Activated T-cell treated with anti-CD3 and anti-CD28 coated beads, Interleukin-2, amount 50 U/mL, for 48 hours (primary cell): ENCODE measurements around the gene ARAP2.

Source experiments
- DNase-seq, 2 experiments: peaks; one replicate each; pipeline ENCODE4 v3.0.0-alpha.2; 2020

Gene ARAP2

DNA sequence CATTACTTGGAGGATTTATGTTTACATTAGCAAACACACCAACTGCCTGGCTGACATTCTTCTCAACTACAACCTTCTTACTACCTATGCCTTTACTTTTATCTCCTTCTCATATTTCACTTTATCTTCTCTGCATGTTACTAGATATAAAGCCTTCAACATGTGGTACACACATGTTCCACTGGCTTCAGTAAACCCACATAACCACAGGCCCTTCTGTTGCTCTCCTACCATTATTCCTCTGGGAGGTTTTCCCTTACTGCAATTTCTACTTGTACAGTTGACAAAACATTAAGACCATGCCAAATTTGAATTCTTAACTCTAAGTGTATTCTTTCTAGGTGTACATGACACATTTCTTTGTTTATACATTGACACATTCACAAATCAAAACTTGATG, 133.1 kb downstream of the ARAP2 start:
- no peak for DNase-seq

DNA sequence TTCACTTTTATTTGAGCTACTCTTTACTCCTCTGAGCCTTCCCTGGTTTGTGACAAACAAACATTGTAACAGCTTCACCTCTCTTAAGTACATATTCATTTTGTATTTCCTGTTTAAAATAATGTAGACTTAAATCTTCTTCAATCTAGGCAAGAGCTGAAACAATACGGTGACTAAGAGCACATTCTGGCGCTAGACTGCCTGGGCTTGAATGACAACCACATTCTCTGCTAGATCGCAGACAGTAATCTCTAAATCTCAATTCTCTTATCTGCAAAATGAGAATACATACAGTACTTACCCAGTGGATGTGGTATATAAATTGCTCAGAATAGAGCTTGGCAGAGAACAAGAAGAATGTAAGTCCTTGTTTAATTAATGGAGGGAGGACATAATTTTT, 144.8 kb downstream of the ARAP2 start:
- no peak for DNase-seq

DNA sequence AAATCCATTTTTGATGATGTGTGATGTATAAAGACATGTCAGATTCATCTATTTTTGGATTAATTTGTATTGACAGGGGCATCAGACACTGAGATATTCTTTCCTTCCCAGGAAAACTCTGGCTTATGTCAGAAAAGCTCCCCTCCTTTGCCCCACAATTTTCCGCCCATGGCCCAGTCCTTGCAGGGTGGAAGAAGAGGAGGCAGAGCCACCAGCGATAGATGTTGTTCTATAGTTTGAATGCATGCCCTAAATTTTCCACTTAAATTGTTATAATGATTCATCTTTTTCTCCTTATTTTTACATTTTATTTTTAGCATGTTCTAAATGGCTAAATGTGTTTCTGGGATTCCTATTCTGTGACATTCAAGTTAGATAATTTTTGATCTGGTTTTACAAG, 149.3 kb downstream of the ARAP2 start:
- no peak for DNase-seq

DNA sequence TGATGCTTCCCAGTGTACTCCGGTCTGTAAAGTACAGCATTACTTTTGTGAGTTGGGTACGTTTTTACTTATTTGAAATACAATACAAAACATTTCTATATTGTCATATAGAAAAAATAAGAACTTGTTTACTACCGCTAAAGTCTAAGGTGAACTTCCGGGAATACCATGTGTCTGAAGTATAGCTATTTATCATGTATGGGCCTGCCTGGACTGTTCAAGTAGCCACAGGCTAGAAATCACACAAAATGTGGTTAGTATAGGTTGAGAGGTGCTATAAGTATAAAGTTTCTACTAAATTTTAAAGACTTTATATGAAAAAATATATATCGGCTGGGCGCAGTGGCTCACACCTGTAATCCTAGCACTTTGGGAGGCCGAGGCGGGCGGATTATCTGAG, 152.3 kb downstream of the ARAP2 start:
- DNase-seq: no peak

GRCh38 chr4:36088542-36088941, 155.8 kb downstream of the ARAP2 start:
- DNase-seq: no peak

DNA sequence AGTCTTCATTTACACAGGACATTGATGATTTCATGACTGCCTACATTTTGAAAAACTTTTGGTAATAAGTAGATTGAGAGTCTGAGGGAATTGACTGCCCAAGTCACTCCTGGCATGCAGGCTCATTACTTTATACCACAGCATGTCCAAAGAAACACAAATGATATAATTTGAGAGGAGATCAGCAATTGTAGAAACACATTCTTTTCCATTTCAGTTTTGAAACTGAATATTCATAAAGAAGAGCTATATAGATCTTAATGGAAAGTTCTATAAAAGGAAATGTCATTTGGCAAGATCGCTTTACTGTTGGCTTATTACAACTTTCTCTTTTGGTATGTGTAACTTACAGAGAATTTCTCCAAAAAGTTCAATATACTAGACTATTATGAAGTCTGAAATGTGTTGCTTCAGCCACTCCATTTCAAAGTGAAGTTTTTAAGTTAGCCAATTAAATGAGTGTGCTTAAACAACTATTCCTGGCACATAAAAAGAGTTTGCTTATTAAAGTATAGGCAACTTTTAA, 158.0 kb downstream of the ARAP2 start:
- no peak for DNase-seq

DNA sequence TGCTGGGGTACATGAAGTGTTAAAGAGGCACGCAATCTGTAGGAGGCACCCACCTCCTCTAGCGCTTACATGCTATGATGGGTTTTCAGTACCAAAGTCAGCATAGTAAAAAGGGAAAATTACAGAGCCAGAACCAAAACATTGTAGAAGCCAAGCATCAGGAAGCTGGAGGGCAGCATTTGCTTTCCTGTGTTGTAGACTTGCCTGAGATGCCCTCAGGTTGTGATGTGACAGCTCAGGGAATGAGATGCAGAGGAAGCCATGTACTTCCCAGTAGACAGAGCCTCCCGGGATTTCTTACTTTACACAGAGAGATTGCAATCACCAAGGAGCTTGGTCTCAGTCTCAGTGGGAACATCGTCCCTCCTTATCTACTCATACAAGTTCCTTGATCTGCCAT, 161.5 kb downstream of the ARAP2 start:
- DNase-seq: no peak

DNA sequence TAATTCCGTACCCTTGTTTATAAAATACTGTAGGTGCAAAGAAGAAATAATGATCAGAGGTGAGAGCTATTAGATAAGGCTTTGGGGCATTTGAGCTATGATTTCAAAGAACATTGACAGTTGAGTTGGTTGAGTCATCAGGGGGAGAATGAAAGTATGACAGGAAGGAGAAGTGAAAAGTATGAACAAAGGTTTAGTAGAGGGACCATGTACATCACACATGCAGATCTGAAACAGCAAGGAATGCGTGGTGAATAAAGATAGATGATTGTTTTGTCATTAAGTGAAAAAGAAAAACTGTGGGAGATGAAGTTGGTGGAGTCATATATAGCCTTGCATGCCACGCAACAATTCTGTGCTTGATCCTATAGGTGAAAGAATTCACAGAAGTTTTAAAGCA, 163.1 kb downstream of the ARAP2 start:
- DNase-seq: no peak

GRCh38 chr4:36079666-36080065, 164.6 kb downstream of the ARAP2 start:
- no peak for DNase-seq

DNA sequence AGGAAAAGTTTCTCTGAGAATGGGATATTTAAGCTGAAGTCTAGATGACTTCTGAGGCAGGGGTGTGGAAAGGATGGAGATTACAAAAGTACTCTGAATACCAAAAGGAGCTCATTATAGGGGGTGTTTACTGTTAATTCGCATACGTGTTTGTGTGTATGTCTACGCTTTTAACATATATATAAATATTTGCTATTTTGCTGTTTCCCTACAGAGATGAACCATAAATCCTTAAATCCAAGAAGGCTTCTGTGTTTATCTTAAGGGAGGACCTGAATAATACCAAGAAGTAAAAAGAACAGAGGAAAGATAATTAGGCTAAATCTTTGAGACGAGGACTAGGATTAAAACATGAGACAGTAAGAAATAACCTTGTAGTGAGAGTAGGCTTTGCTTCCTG, 166.0 kb downstream of the ARAP2 start:
- no peak for DNase-seq

GRCh38 chr4:36072529-36072928, 171.8 kb downstream of the ARAP2 start:
- no peak for DNase-seq

DNA sequence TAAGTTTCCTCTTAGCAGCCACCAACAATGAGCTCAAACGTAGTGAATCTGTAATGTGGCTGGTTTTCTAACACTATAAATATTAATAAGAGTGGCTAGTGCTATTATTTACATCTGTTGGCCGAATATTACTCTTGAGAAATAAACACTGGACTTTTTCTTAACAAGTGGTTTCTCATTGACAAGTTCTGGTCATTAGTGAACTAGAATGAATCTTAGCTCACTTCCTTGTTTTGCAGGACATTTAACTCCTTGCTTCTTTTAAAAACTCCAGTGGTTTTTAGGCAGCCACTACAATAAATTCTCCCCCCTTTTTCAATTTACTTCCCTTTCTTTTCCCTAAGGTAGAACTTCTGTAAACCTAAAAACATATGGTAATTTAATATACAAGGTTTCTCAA, 177.2 kb downstream of the ARAP2 start:
- DNase-seq: no peak

DNA sequence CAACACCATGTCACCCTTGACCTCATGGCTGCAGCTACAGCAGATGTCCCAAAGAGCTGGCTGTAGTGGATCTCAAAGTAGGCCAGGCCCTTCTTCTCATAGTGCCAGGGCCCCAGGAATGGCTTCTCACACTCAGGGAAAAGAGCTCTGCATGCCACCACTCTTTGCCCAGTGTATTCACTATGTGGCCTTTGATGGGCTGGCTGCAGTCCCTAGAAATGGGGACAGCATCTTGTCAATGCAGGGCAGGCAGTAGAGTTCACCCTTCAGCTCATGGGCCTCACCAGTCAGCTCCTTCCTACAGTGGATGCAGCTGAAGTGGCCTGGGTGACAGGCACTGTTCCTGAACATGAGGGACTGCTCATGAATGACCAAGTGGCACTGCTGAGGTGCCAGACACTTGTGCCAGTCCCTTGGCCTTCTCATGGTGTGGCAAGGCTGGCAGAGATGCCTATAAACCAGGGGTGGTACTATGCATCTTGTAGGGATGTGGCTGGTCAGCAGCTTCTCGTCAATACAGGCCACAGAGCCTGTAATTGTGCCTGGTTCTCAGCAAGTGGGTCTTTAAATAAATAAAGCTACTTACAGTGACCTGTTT, 178.9 kb downstream of the ARAP2 start:
- no peak for DNase-seq

DNA sequence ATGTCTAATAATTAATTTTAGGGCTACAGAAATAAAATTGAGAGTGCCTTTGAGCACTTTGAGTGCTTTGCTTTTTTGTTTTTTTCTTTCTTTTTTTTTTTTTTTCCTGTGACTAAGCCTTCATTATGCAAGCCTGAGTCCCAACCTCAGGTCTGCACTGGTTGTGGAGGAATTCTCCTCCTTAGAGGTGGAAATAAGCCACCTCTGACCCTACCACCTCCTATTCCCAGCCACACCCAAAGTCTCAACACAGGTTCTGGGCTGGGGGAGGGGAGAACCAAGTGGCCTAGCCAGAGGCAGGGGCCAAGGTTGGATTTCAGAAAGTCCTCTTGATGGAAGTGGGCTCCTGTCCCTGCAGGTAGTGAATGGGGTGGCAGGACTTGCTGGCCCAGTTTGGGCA, 180.2 kb downstream of the ARAP2 start:
- no peak for DNase-seq

GRCh38 chr4:36056136-36056535, 188.2 kb downstream of the ARAP2 start:
- no peak for DNase-seq

GRCh38 chr4:36054694-36055422, 189.5 kb downstream of the ARAP2 start:
- DNase-seq: no peak

DNA sequence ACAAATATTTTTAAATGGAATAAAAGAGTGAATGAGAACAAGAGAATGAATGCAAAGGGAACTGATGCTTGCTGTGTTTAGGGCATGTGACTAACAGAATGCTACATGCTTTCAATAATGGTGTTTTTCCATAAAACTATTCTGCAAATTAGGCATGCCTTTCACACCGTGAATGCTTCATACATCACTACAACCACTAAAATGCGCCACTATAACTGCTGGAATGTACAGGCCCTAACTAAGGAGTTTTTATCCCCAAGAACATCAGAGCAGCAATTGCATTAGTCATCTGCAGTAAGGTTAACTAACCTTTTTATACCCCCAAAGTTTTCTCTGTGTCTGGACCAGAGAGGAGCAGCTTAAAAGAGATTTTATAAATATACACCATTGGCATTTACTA, 190.4 kb downstream of the ARAP2 start:
- no peak for DNase-seq

- no peak for DNase-seq
Measured at GRCh38 chr4:36051634-36052033, 192.7 kb downstream of the ARAP2 start.

DNA sequence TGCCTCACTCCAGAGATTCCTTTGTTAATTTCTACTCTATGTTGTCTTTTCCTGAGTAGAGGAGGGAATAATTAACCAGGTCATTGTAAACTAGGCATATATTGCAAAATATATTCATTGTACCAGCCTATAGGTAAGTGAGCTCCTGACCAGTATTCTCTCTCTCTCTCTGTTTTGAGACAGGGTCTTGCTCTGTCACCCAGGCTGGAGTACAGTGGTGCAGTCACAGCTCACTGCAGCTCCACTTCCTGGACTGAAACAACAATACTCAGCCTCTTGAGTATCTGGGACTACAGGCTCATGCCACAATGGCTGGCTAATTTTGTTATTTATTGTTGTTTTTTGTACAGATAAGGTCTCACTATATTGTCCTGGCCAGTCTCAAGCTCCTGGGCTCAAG, 198.3 kb downstream of the ARAP2 start:
- DNase-seq: no peak

- DNase-seq: no peak
Measured at GRCh38 chr4:36043901-36044300, 200.4 kb downstream of the ARAP2 start.

- DNase-seq: no peak
Measured at GRCh38 chr4:36043241-36043640, 201.1 kb downstream of the ARAP2 start.

DNA sequence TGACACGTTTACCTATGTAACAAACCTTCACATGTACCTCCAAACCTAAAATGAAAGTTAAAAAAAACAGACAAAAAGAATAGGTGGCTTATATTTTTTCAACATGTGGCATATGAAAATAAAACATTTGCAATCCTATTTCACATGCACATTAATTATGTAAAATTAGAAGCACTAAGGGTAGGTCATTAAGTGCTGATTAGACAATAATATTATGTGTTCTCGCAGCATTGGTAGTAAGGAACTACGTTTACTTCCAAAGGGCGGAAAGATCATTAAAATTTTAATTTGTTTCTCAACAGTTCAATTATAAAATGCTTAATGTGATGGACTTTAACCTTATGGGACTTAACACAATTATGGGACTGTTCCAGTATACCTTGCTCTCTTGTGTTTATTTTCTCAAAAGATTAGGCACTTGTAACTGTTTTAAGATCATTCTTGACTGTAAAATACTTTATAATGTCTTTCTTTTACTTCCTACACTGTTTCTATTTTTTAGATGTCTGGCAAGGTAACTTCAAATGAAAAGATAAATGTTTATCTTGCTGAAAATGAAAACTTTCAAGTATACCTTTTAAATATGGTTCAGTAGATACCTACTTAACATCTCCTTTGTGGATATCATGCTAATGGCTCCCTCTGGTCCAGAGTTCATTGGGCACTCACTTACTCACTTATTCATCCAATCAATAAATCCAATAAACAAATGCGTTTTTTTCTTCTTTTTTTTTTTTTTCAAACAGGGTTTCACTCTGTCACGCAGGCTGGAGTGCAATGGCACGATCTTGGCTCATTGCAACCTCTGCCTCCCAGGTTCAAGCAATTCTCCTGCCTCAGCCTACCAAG, 202.0 kb downstream of the ARAP2 start:
- no peak for DNase-seq

GRCh38 chr4:36041340-36041739, 203.0 kb downstream of the ARAP2 start:
- no peak for DNase-seq

- no peak for DNase-seq
Measured at GRCh38 chr4:36039026-36039425, 205.3 kb downstream of the ARAP2 start.
